Measurements from ENCODE around the gene FAM204A. TPM values are rescaled to one million over a fixed set of nuclear protein-coding genes. Genes with fewer than 3 reads are reported as not detected.

Gene FAM204A
- total and polyA plus RNA-seq, 10 of the 15 experiments (the other 5 are each of a cell fraction or from before 2014, with no cell fraction given), result 24.5 to 96.0 (median 67.6) TPM

GRCh38 chr10:118298787-118299186 lies 43.3 kb downstream of the FAM204A start (continued):
- TF ChIP-seq ZNF687 (IDR thresholded peaks at IDR 0.05) (no peak), RELA (IDR thresholded peaks at IDR 0.05; ENCODE audit: borderline replicate concordance, partially characterized antibody) (no peak), CHD4 (IDR thresholded peaks at IDR 0.05) (no peak), CTCF (IDR thresholded peaks at IDR 0.05 in 2 of 3, conservative IDR thresholded peaks at IDR 0.05 in 1 of 3; ENCODE audit: control insufficient read depth in 2 of 3, extremely low read depth in 1 of 3, insufficient read depth in 1 of 3, low read depth in 3 of 3, low read length in 3 of 3) (no peak), PAX8 (IDR thresholded peaks at IDR 0.05) (no peak), SIX5 (IDR thresholded peaks at IDR 0.05; ENCODE audit: low read depth, low read length, severe bottlenecking) (no peak), PBX3 (IDR thresholded peaks at IDR 0.05; ENCODE audit: insufficient replicate concordance, low read depth, low read length) (no peak), BHLHE40 (IDR thresholded peaks at IDR 0.05; ENCODE audit: borderline replicate concordance in 1 of 2, low read depth in 2 of 2, low read length in 1 of 2) (no peak)
